ENCODE results near the gene PLEKHO2.

The PLEKHO2 gene

GRCh38 chr15:64912379-64913325, 70.9 kb downstream of the PLEKHO2 start:
- DNase-seq (ENCODE audit: low read depth in 3 of 3) = no peak

GRCh38 chr15:64915518-64916227, 74.0 kb downstream of the PLEKHO2 start:
- no peak for DNase-seq (ENCODE audit: low read depth in 3 of 3)

- no peak for DNase-seq (ENCODE audit: low read depth in 3 of 3)
These were observed 74.7 kb downstream of the PLEKHO2 start for GRCh38 chr15:64916365-64916764.

GRCh38 chr15:64917211-64917610, 75.5 kb downstream of the PLEKHO2 start:
- no peak for DNase-seq (ENCODE audit: low read depth in 3 of 3)

All from stimulated activated CD4-positive, alpha-beta T cell treated with anti-CD3 and anti-CD28 coated beads, TNF-alpha, amount 100 ng/mL, for 48 hours (primary cell).